ENCODE results near the gene LY9. TPM values are rescaled to one million over a fixed set of nuclear protein-coding genes. Genes with fewer than 3 reads are reported as not detected.

Gene LY9
- total RNA-seq, 3 donors from 2014 or later = 1.3 to 2.5 (median 2.3) TPM

DNA sequence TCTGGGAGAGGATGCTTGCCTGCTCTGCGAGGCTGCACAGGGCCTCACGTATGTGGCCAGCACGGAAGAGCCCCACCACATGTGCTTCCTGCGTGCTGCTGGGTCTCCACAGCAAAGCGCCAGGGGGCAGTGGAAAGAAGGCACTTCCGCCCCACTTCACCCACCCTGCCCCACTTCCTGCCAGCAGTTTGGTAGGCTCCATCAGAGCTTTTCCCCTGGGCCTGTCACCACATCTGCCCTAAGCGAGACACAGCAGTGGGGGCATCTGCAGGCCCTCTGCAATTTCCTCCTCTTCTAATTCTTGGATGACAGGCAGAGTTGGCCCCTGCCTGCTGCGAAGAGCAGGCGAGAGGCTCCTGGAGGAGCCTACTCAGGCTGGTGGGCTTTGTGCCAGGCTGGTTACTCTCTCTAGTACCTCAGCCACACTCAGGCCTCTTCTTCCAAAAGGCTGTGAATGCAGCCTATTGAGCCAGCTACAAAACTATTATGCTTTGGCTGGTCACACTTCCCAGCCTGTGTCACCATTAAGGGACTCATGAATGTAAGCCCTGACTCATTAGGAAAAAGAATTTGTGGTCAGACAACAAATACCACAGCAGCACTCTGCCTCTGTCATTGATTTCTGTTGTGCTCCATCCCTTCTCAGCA is 41.7 kb downstream of the LY9 start:
- DNase-seq = peak; percentile 40 to 91 (median 67)
- intact Hi-C loops (cut with DNase I, micrococcal nuclease) = no loop called here
- Histone ChIP-seq H3K9me3 (no peaks in the 10 kb centered on the region), H3K36me3 (ENCODE audit: low read depth) (no peaks in the 10 kb centered on the region), H3K4me3 (no peak overlapping the region), H3K4me1 (ENCODE audit: low read depth) (no peaks in the 10 kb centered on the region)
- no peak for TF ChIP-seq CTCF (IDR thresholded peaks at IDR 0.05)
- peak; percentile 95 for ATAC-seq

DNA sequence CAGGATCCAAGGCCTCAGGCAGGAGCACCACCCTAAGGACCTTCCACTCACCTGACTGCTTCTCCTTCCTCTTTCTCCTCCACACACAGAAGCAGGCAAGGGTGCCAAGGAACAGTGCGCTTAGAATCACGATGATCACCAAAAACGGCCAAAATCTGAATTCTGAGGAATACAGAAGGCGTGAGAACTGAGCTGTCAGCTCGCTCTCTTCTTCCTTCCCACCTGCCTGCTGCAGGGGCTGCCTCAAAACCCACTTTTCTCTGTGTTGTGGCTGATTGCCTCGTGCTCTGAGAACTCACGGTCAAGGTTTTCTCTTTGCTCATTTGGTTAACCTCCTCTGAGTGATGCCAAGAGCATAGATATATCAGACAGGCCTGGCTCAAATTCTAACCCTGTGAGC is 42.9 kb downstream of the LY9 start:
- DNase-seq (no peak), ATAC-seq (no peak)
- H3K9me3 ChIP-seq = no peaks in the 10 kb centered on the region
- no peaks in the 10 kb centered on the region for H3K36me3 ChIP-seq (ENCODE audit: low read depth)
- TF ChIP-seq CTCF (IDR thresholded peaks at IDR 0.05) = no peak
- no peaks in the 10 kb centered on the region for H3K4me1 ChIP-seq (ENCODE audit: low read depth)
- intact Hi-C loops (cut with DNase I, micrococcal nuclease) = no loop called here
- H3K4me3 ChIP-seq = no peak overlapping the region

DNA sequence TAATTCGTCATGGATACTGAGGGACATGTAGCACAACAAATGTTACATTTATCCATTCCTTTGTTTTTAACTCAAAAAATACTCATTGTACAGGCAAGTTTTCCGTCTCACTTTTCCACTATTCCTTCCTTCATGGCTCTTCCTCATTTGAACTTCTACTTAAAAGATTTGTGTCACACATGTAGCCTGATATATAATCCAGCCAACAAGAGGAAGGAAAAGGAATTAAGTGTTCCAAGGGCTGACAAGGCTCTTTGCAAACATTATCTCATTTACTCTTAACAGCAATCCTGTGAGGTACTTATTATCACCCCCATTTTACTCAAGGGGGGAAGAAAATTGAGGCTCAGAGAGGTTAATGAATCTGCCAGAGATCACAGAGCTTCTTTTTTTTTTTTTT is 43.8 kb downstream of the LY9 start:
- H3K36me3 ChIP-seq (ENCODE audit: low read depth) = no peaks in the 10 kb centered on the region
- no peak for TF ChIP-seq CTCF (IDR thresholded peaks at IDR 0.05)
- no peak overlapping the region for H3K4me3 ChIP-seq
- DNase-seq = no peak
- no peaks in the 10 kb centered on the region for H3K4me1 ChIP-seq (ENCODE audit: low read depth)
- no peaks in the 10 kb centered on the region for H3K9me3 ChIP-seq
- no peak for ATAC-seq
- intact Hi-C loops (cut with DNase I, micrococcal nuclease) = no loop called here

DNA sequence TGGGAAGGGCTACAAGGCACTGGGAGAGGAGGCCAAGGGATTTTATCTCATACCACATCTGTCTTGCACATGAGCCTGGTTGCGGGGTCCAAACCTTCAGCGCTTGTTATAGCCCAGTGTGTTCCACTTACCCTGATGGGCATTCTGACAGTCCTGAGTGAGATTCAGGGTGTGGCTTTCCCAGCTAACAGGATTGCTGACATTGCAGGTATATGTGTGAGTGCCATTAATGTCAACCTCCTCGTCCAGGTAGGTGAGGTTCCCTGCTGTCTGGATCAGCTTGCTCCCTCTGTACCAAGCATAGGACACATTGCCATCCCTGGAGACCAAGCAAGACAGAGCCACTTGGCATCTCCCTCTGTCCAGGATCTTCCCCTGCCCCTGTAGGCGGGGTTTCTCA is 45.1 kb downstream of the LY9 start:
- intact Hi-C loops (cut with DNase I, micrococcal nuclease) = no loop called here
- H3K4me1 ChIP-seq (ENCODE audit: low read depth) = no peaks in the 10 kb centered on the region
- no peak for DNase-seq
- no peaks in the 10 kb centered on the region for H3K9me3 ChIP-seq
- no peak for TF ChIP-seq CTCF (IDR thresholded peaks at IDR 0.05)
- ATAC-seq = no peak
- H3K4me3 ChIP-seq = no peak overlapping the region
- H3K36me3 ChIP-seq (ENCODE audit: low read depth) = no peaks in the 10 kb centered on the region

- no peak for TF ChIP-seq CTCF (IDR thresholded peaks at IDR 0.05)
- H3K4me1 ChIP-seq (ENCODE audit: low read depth) = no peaks in the 10 kb centered on the region
- no peak for DNase-seq
- no peaks in the 10 kb centered on the region for H3K9me3 ChIP-seq
- H3K36me3 ChIP-seq (ENCODE audit: low read depth) = no peaks in the 10 kb centered on the region
- no peak overlapping the region for H3K4me3 ChIP-seq
- ATAC-seq = no peak
- intact Hi-C loops (cut with DNase I, micrococcal nuclease) = no loop called here
Observed at GRCh38 chr1:160844447-160845232, 48.7 kb downstream of the LY9 start.
